GM18520 (cell line): Measurements from ENCODE around the gene DIP2A.
"Not testable (repeated sequence)": the region's sequence is repeated elsewhere in the genome, so short reads cannot be mapped to it uniquely, and the experiment has no call there.

ENCODE experiments used
- ATAC-seq: cut with Tn5 transposase; IDR thresholded peaks from one replicate; pipeline ENCODE4 v1.9.1; 2021; ENCODE audit not compliant: unreplicated experiment

Gene DIP2A

GRCh38 chr21:46442938-46443337 lies 15.8 kb upstream of the DIP2A start:
- ATAC-seq = no peak

- ATAC-seq = no peak
Observed at GRCh38 chr21:46443910-46444309, 14.8 kb upstream of the DIP2A start.

- no peak for ATAC-seq
Observed at GRCh38 chr21:46448108-46448507, 10.6 kb upstream of the DIP2A start.

- not testable (repeated sequence) for ATAC-seq
Observed at GRCh38 chr21:46448855-46449254, 9.8 kb upstream of the DIP2A start.

- no peak for ATAC-seq
Observed at GRCh38 chr21:46452710-46453109, 6.0 kb upstream of the DIP2A start.

GRCh38 chr21:46454142-46454541 lies 4.5 kb upstream of the DIP2A start:
- ATAC-seq = no peak

GRCh38 chr21:46454634-46455390 lies 3.9 kb upstream of the DIP2A start:
- ATAC-seq = no peak

GRCh38 chr21:46455575-46456385 lies 2.9 kb upstream of the DIP2A start:
- ATAC-seq = no peak

- no peak for ATAC-seq
Observed at GRCh38 chr21:46456750-46457149, 1.9 kb upstream of the DIP2A start.

- no peak for ATAC-seq
Observed at GRCh38 chr21:46457801-46458314, 833 bp upstream of the DIP2A start.

- no peak for ATAC-seq
Observed at GRCh38 chr21:46459024-46459355, 299 bp downstream of the DIP2A start.

GRCh38 chr21:46459356-46460112 lies 843 bp downstream of the DIP2A start:
- ATAC-seq = no peak

GRCh38 chr21:46461909-46462308 lies 3.2 kb downstream of the DIP2A start:
- ATAC-seq = no peak

- not testable (repeated sequence) for ATAC-seq
Observed at GRCh38 chr21:46465153-46465552, 6.5 kb downstream of the DIP2A start.

GRCh38 chr21:46465651-46466050 lies 7.0 kb downstream of the DIP2A start:
- no peak for ATAC-seq

- no peak for ATAC-seq
Observed at GRCh38 chr21:46468108-46468774, 9.6 kb downstream of the DIP2A start.

GRCh38 chr21:46469275-46469674 lies 10.6 kb downstream of the DIP2A start:
- no peak for ATAC-seq

GRCh38 chr21:46471514-46471913 lies 12.8 kb downstream of the DIP2A start:
- ATAC-seq = no peak

- ATAC-seq = no peak
Observed at GRCh38 chr21:46472246-46472645, 13.6 kb downstream of the DIP2A start.

GRCh38 chr21:46474382-46474781 lies 15.7 kb downstream of the DIP2A start:
- no peak for ATAC-seq

GRCh38 chr21:46475296-46475695 lies 16.6 kb downstream of the DIP2A start:
- no peak for ATAC-seq
